Duodenal mucosa (tissue), 2 donors: ENCODE results near the gene PRODH2.

Experiments
- H3K27ac ChIP-seq: one replicate; pipeline ENCODE4 v1.7.0; 2013; ENCODE audit warnings: low read depth, low read length
- H3K27me3 ChIP-seq, 2 donors: one replicate each; pipeline ENCODE4 v1.7.0; 2013; ENCODE audit warnings: low read length in 2 of 2, control low read depth in 1 of 2; ENCODE audit not compliant: insufficient read depth in 2 of 2, control insufficient read depth in 1 of 2
- H3K36me3 ChIP-seq, 2 donors: one replicate each; pipeline ENCODE4 v1.7.0; 2013; ENCODE audit warnings: low read length in 2 of 2, control low read depth in 1 of 2; ENCODE audit not compliant: insufficient read depth in 2 of 2, control insufficient read depth in 1 of 2
- H3K4me1 ChIP-seq, 2 donors: one replicate each; pipeline ENCODE4 v1.7.0; 2013; ENCODE audit warnings: low read length in 2 of 2, control low read depth in 1 of 2; ENCODE audit not compliant: insufficient read depth in 2 of 2, control insufficient read depth in 1 of 2
- H3K4me3 ChIP-seq, 2 donors: one replicate each; pipeline ENCODE4 v1.7.0; 2013; ENCODE audit warnings: low read length in 2 of 2, low read depth in 1 of 2
- H3K9ac ChIP-seq, 2 donors: one replicate each; pipeline ENCODE4 v1.7.0; 2013; ENCODE audit warnings: low read length in 2 of 2, low read depth in 1 of 2
- H3K9me3 ChIP-seq, 2 donors: one replicate each; pipeline ENCODE4 v1.7.0; 2013; ENCODE audit warnings: low read length in 2 of 2, control low read depth in 1 of 2; ENCODE audit not compliant: control insufficient read depth in 1 of 2

The PRODH2 gene

DNA sequence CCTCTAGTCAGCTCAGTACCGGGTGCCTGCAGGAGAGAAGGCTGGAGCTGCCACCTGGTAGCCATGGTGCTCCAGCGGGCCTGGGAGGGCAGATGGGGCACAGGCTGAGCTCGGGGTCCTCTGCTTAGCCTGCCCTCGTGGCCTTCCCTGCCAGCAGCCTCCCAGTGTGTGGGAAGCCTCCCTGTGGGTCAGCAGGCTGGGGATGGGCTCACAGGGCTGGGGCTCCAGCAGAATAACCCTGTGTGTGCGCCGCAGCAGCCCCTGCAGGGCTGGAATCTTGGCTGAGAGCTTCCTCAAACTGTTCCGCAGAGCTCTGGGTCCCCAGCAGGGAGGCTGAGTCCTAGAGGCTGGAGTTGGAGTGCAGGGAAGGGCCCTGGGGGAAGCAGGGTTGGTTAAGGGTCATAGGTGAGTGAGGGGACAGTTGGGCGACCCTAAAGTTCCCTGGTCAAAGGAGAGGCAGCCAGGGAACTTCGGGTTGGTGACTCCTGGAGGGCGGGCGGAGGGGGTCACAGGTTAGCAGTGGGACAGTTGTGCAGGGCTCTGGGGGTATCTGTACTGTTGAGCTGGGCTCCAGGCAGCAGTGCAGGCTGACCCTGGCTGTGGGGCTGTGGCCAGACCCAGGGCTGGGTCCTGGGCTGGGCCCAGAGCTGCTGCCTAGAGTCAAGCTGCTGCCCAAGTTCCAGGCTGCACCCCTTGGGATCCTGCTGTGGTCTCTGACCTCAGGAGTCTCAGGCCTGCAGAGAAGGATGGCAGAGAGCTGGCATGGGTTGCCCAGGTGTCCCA is 23.3 kb downstream of the PRODH2 start:
- Histone ChIP-seq H3K4me3 (no peak overlapping the region), H3K9me3 (no peaks in the 10 kb centered on the region), H3K9ac (no peak overlapping the region), H3K36me3 (no peaks in the 10 kb centered on the region), H3K27ac (no peak overlapping the region), H3K27me3 (no peaks in the 10 kb centered on the region), H3K4me1 (no peaks in the 10 kb centered on the region)

DNA sequence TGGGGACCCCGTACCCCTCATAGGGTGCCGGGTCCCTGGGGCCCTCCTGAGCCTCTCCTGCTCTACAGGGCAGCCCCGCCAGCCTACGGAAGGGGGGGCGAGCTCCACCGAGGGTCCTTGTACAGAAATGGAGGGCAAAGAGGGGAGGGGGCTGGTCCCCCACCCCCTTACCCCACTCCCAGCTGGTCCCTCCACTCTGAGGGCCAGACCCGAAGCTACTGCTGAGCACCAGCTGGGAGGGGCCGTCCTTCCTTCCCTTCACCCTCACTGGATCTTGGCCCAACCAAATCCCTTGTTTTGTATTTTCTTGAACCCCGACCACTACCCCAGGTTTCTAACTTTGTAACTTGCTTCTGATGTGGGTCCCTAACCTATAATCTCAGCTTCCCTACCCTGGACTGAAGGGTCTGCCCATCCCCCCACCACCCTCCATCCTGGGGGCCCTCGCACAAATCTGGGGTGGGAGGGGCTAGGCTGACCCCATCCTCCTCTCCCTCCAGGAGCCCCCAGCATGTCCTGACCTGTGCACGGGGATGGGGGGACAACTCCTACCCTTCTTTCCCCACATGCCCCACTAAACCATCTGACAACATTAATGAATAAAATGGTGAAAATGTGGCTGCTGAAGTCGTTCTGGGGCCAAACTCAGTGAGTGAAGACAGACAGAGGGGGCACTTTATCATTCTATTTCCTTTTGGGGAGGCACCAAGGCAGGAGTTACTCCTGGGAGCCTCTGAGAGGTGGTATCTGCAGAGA is 24.3 kb downstream of the PRODH2 start:
- no peak overlapping the region for H3K27ac ChIP-seq
- H3K36me3 ChIP-seq, result no peaks in the 10 kb centered on the region
- no peak overlapping the region for H3K4me3 ChIP-seq

DNA sequence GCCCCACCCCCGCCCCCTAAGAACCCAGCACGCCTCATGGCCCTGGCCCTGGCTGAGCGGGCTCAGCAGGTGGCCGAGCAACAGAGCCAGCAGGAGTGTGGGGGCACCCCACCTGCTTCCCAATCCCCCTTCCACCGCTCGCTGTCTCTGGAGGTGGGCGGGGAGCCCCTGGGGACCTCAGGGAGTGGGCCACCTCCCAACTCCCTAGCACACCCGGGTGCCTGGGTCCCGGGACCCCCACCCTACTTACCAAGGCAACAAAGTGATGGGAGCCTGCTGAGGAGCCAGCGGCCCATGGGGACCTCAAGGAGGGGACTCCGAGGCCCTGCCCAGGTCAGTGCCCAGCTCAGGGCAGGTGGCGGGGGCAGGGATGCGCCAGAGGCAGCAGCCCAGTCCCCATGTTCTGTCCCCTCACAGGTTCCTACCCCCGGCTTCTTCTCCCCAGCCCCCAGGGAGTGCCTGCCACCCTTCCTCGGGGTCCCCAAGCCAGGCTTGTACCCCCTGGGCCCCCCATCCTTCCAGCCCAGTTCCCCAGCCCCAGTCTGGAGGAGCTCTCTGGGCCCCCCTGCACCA is 25.3 kb downstream of the PRODH2 start:
- H3K27me3 ChIP-seq, result no peaks in the 10 kb centered on the region
- H3K9me3 ChIP-seq, result no peaks in the 10 kb centered on the region
- no peaks in the 10 kb centered on the region for H3K36me3 ChIP-seq
- H3K4me3 ChIP-seq, result no peak overlapping the region
- H3K4me1 ChIP-seq, result no peaks in the 10 kb centered on the region
- H3K27ac ChIP-seq, result no peak overlapping the region
- H3K9ac ChIP-seq, result no peak overlapping the region

More for the DNA sequence above, 24.3 kb downstream of the PRODH2 start:
- Histone ChIP-seq H3K9ac (no peak overlapping the region), H3K9me3 (no peaks in the 10 kb centered on the region), H3K27me3 (no peaks in the 10 kb centered on the region), H3K4me1 (no peaks in the 10 kb centered on the region)

GRCh38 chr19:35786299-35787160 is 26.1 kb downstream of the PRODH2 start:
- Histone ChIP-seq H3K36me3 (no peaks in the 10 kb centered on the region), H3K4me3 (no peak overlapping the region), H3K9me3 (no peaks in the 10 kb centered on the region), H3K27ac (no peak overlapping the region), H3K9ac (no peak overlapping the region), H3K27me3 (no peaks in the 10 kb centered on the region), H3K4me1 (no peaks in the 10 kb centered on the region)

DNA sequence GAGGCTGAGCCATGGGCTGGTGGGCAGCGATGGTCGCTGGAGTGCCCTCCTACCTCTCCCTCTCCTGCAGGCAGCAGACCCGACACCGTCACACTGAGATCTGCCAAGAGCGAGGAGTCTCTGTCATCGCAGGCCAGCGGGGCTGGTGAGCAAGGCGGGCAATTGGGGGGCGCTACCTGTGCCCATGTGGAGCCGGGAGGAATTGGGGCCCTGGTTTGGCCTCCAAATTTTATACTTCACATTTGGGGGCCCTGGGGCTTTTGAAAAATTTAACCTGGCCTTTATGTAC is 27.4 kb downstream of the PRODH2 start:
- H3K36me3 ChIP-seq, result no peaks in the 10 kb centered on the region
- no peaks in the 10 kb centered on the region for H3K27me3 ChIP-seq

DNA sequence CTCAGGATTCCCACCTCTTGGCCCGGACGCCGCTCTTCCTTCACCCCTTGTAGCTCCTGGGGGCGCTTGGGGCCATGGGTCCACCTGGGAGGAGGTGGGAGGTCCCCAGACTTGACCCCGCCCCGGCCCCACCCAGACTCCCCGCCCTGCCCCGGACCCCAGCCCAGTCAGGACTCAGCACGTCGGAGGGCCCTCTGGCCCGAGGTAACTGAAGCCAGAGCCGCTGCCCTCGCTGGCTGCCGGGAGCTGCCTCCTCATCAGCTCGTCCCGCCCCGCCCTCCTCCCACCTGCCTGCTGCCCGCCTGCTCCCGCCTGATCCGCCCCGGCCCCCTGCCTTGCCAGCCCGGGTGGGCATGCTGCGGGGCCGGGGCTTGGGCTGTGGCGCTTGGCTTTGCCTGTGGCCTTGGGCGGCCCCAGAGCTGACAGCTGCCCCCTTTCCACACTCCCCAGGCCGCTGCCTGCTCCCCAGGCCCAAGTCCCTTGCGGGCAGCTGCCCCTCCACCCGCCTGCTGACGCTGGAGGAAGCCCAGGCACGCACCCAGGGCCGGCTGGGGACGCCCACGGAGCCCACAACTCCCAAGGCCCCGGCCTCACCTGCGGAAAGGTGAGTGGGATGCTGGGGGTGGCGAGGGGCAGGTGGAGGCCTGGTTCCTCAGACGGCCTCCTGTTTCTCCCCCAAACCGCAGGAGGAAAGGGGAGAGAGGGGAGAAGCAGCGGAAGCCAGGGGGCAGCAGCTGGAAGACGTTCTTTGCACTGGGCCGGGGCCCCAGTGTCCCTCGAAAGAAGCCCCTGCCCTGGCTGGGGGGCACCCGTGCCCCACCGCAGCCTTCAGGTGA is 27.9 kb downstream of the PRODH2 start:
- no peaks in the 10 kb centered on the region for H3K27me3 ChIP-seq
- H3K4me1 ChIP-seq, result no peaks in the 10 kb centered on the region
- H3K4me3 ChIP-seq, result no peak overlapping the region
- H3K36me3 ChIP-seq, result peaks cover 0 to 3% of the 10 kb centered on the region in 2 donors
- H3K27ac ChIP-seq, result no peak overlapping the region
- no peak overlapping the region for H3K9ac ChIP-seq
- no peaks in the 10 kb centered on the region for H3K9me3 ChIP-seq

More for the DNA sequence above, 27.4 kb downstream of the PRODH2 start:
- Histone ChIP-seq H3K4me1 (no peaks in the 10 kb centered on the region), H3K9ac (no peak overlapping the region), H3K4me3 (no peak overlapping the region), H3K9me3 (no peaks in the 10 kb centered on the region), H3K27ac (no peak overlapping the region)

DNA sequence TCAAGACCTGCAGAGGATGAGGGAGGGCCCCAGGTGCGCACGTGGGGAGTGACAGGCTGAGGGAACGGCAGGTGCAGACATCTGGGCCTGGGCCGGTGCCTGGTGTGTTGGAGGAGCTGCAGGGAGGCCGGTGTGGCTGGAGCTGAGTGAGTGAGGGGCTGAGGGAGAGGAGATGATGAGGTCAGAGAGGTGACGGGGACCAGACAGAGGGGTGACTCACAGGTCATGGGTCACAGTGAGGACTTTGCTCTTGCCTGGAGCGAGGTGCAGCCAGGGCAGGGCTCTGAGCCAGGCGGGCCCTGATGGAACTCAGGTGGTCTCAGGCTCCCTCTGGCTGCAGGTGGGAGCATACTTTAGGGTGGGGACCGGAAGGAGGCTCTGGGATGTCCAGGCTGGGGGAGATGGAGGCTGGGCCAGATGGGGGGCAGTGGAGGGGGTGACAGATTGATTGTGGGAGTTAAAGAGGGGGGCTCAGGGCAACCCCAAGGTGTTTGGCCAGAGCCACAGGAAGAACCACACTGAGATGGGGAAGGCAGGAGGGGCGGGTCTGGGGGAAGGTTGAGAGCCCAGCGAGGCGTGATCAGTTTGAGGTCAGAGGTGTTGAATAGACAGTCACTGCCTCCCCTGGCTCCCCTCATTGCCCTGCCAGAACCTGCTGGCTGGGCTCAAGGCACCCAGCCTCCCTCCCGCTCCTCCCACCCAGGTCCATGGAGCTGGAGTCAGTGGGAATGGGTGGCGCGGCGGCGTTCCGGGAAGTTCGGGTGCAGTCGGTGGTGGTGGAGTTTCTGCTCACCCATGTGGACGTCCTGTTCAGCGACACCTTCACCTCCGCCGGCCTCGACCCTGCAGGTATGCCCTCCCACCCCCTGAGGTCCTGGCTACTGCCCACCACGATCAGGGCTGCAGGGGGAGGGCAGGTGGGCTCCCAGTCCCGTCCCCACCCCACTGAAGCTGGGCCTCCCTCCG is 28.9 kb downstream of the PRODH2 start:
- Histone ChIP-seq H3K27ac (no peak overlapping the region), H3K4me1 (no peaks in the 10 kb centered on the region), H3K9me3 (no peaks in the 10 kb centered on the region), H3K4me3 (no peak overlapping the region), H3K9ac (no peak overlapping the region), H3K36me3 (peaks cover 0 to 5% of the 10 kb centered on the region in 2 donors), H3K27me3 (no peaks in the 10 kb centered on the region)

DNA sequence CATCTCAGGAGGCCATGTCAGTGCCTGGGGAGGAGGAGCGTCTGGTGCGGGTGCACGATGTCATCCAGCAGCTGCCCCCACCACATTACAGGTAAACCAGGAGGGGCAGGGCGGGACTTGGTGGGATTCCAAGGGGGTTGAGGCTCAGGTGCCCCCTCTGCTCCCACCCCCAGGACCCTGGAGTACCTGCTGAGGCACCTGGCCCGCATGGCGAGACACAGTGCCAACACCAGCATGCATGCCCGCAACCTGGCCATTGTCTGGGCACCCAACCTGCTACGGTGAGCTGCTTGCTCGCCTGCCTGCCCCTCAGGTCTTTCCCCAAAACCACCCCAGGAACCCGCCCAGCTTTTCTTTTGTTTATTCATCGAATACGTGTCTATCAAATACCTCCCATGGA is 30.1 kb downstream of the PRODH2 start:
- Histone ChIP-seq H3K4me1 (no peaks in the 10 kb centered on the region), H3K36me3 (peaks cover 0 to 6% of the 10 kb centered on the region in 2 donors), H3K27ac (no peak overlapping the region)

More for the DNA sequence above, 30.1 kb downstream of the PRODH2 start:
- H3K9me3 ChIP-seq, result no peaks in the 10 kb centered on the region
- H3K9ac ChIP-seq, result no peak overlapping the region
- no peak overlapping the region for H3K4me3 ChIP-seq
- no peaks in the 10 kb centered on the region for H3K27me3 ChIP-seq
